Gastrocnemius medialis (tissue), 4 donors: ENCODE measurements around the gene HES4. TPM values are rescaled to one million over a fixed set of nuclear protein-coding genes. Genes with fewer than 3 reads are reported as not detected.
"Not testable (repeated sequence)": the region's sequence is repeated elsewhere in the genome, so short reads cannot be mapped to it uniquely, and the experiment has no call there.

ENCODE experiments used
- ATAC-seq, 2 donors: fragments of 150-250 bp; one replicate each; pipeline ENCODE4 v1.9.1; 2016
- DNase-seq, 2 donors: peaks; one replicate each; pipeline ENCODE4 v3.0.0-alpha.2; 2019
- H3K27ac ChIP-seq, 4 donors: fragments of 200-600 bp; sonication (generic); 1 replicate in 1 of 4; 2 replicates in 3 of 4; pipeline ENCODE4 v1.5.1; 2016 to 2018; ENCODE audit warnings: mild to moderate bottlenecking in 2 of 4, moderate library complexity in 1 of 4
- H3K27me3 ChIP-seq, 3 donors: fragments of 200-600 bp; sonication (generic) in 2 of 3; 1 replicate in 1 of 3; 2 replicates in 2 of 3; pipeline versions ENCODE4 v1.5.1 to v1.6.0; 2016 to 2019; ENCODE audit warnings: mild to moderate bottlenecking in 1 of 3, moderate library complexity in 1 of 3
- H3K36me3 ChIP-seq, 2 donors: fragments of 200-600 bp; sonication (generic) in 1 of 2; one replicate each; pipeline ENCODE4 v1.5.1; 2017 to 2018
- H3K4me1 ChIP-seq, 2 donors: fragments of 200-600 bp; sonication (generic) in 1 of 2; one replicate each; pipeline ENCODE4 v1.5.1; 2016 to 2017; ENCODE audit warnings: mild to moderate bottlenecking in 2 of 2
- H3K4me3 ChIP-seq, 4 donors: fragments of 200-600 bp; sonication (generic) in 3 of 4; 1 replicate in 1 of 4; 2 replicates in 3 of 4; pipeline ENCODE4 v1.5.1; 2016 to 2019; ENCODE audit warnings: mild to moderate bottlenecking in 2 of 4
- H3K9me3 ChIP-seq, 3 donors: fragments of 200-600 bp; sonication (generic) in 2 of 3; 1 replicate in 1 of 3; 2 replicates in 2 of 3; pipeline ENCODE4 v1.5.1; 2016 to 2019
- CTCF ChIP-seq, 5 experiments: fragments of 450-650 bp in 3 of 5; fragments of 200-600 bp in 2 of 5; sonication (generic) in 2 of 5; IDR thresholded peaks in 4 of 5; conservative IDR thresholded peaks in 1 of 5; 1 replicate in 4 of 5; 2 replicates in 1 of 5; pipeline ENCODE4 v1.5.1; 2016 to 2019; ENCODE audit warnings: antibody characterized with exemption in 5 of 5, mild to moderate bottlenecking in 3 of 5, moderate library complexity in 3 of 5
- POLR2A ChIP-seq, 2 donors: fragments of 450-650 bp; IDR thresholded peaks; one replicate each; pipeline ENCODE4 v1.6.1; 2017; ENCODE audit warnings: antibody characterized with exemption in 2 of 2, mild to moderate bottlenecking in 2 of 2, moderate library complexity in 2 of 2
- in situ Hi-C, 4 donors: fragments of 200-750 bp; cut with MboI; loops; one replicate each; pipeline versions ENCODE4 v1.15.0 to v1.8.0; 2017; ENCODE audit warnings: low sequenced_read_pairs in 4 of 4
- intact Hi-C: fragments of 100-400 bp; cut with DNase I; formaldehyde crosslinking; loops from one replicate; pipeline ENCODE4 v1.15.1; 2023; ENCODE audit warnings: low total_unique reads
- total RNA-seq, 4 donors: library from RNA; depleted of rRNA; stranded (reverse); fragments of >200 nt; gene quantifications; one replicate each; pipeline versions ENCODE4 v1.1.0 to v1.2.3, GENCODE V29; 2016

The HES4 gene
- total RNA-seq, 4 donors from 2014 or later: 6.4 to 17.4 (median 9.5) TPM

DNA sequence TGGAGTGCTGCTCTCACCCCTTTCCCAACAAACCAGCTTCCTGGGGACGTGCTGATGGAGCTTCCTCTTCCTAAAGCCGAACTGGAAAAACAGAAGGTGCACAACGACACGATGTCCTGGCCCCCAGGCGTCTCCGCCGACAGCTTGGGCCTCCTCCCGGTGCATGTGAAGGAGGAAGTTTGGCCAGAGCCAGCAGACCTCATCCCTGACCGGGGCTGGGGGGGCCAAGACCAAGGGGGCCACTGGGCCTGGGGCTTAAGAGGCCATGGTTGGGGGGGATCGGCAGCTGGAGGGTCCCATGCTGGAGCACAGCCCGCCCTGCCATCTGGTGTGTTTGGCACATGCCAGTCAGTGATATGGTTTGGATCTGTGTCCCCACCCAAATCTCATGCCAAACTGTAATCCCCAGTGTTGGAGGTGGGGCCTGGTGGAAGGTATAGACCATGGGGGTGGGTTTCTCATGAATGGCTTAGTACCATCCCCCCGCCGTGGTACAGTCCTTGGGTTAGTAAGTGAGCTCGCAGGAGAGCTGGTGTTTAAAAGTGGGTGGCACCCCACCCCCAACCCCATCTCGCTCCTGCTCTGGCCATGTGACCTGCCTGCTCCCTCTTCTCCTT is 6.4 kb downstream of the HES4 start:
- peaks cover 0 to 6% (median 0%) of the 10 kb centered on the region in 3 donors for H3K27me3 ChIP-seq
- TF ChIP-seq POLR2A (IDR thresholded peaks at IDR 0.05) (no peak), CTCF (IDR thresholded peaks at IDR 0.05 in 4 of 5, conservative IDR thresholded peaks at IDR 0.05 in 1 of 5) (no peak)
- in situ Hi-C loops: no loop called here
- H3K9me3 ChIP-seq: no peaks in the 10 kb centered on the region
- intact Hi-C loops: no loop called here
- no peaks in the 10 kb centered on the region for H3K4me1 ChIP-seq
- DNase-seq (no peak), ATAC-seq (no peak)
- H3K36me3 ChIP-seq: no peaks in the 10 kb centered on the region
- H3K27ac ChIP-seq: no peak overlapping the region
- no peak overlapping the region for H3K4me3 ChIP-seq

GRCh38 chr1:992362-992761 is 7.5 kb downstream of the HES4 start:
- H3K36me3 ChIP-seq: no peaks in the 10 kb centered on the region
- in situ Hi-C loops (no loop called here), intact Hi-C loops (no loop called here)
- DNase-seq: no peak
- ATAC-seq: no peak
- no peak overlapping the region for H3K4me3 ChIP-seq
- no peaks in the 10 kb centered on the region for H3K4me1 ChIP-seq
- no peaks in the 10 kb centered on the region for H3K27me3 ChIP-seq
- TF ChIP-seq CTCF (IDR thresholded peaks at IDR 0.05 in 4 of 5, conservative IDR thresholded peaks at IDR 0.05 in 1 of 5) (no peak), POLR2A (IDR thresholded peaks at IDR 0.05) (no peak)
- H3K27ac ChIP-seq: no peak overlapping the region
- no peaks in the 10 kb centered on the region for H3K9me3 ChIP-seq

DNA sequence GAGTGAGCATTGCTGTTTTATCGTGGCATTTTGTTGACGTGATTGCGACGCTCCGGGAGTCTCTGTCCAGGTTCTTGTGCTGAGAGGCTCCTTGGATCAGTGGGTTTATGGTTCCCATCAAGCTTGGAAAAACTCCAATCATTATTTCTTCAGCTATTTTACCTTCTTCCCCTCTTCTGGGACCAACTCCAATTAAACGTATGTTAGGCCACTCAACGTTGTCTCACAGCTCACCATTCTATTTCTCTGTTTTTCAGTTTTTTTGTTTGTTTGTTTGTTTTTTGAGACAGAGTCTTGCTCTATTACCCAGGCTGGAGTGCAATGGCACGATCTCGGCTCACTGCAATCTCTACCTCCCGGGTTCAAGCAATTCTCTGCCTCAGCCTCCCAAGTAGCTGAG is 8.0 kb downstream of the HES4 start:
- Histone ChIP-seq H3K27me3 (no peaks in the 10 kb centered on the region), H3K27ac (no peak overlapping the region), H3K36me3 (no peaks in the 10 kb centered on the region), H3K9me3 (no peaks in the 10 kb centered on the region), H3K4me1 (no peaks in the 10 kb centered on the region), H3K4me3 (no peak overlapping the region)
- intact Hi-C loops: no loop called here
- DNase-seq (no peak), ATAC-seq (no peak)
- TF ChIP-seq CTCF (IDR thresholded peaks at IDR 0.05 in 4 of 5, conservative IDR thresholded peaks at IDR 0.05 in 1 of 5) (no peak), POLR2A (IDR thresholded peaks at IDR 0.05) (no peak)
- in situ Hi-C loops: no loop called here

GRCh38 chr1:991275-991674 is 8.6 kb downstream of the HES4 start:
- H3K4me3 ChIP-seq, H3K36me3 ChIP-seq, ATAC-seq, in situ Hi-C loops, H3K27me3 ChIP-seq, intact Hi-C loops, H3K27ac ChIP-seq, DNase-seq, H3K4me1 ChIP-seq, H3K9me3 ChIP-seq: not testable (repeated sequence)

- H3K27me3 ChIP-seq, H3K27ac ChIP-seq, ATAC-seq, H3K36me3 ChIP-seq, H3K9me3 ChIP-seq, DNase-seq, intact Hi-C loops, H3K4me3 ChIP-seq, H3K4me1 ChIP-seq: not testable (repeated sequence)
- in situ Hi-C loops: loop anchor here in 2 of 4 donors (10.0 kb wide), 1 partner anchor 77 kb away; no protein-coding TSS in a partner anchor
Measured at GRCh38 chr1:988061-988460, 11.8 kb downstream of the HES4 start.

GRCh38 chr1:985126-985525 is 14.8 kb downstream of the HES4 start:
- Histone ChIP-seq H3K4me3 (no peak overlapping the region), H3K27me3 (no peaks in the 10 kb centered on the region), H3K36me3 (no peaks in the 10 kb centered on the region), H3K27ac (no peak overlapping the region), H3K9me3 (no peaks in the 10 kb centered on the region), H3K4me1 (peaks cover 17 to 26% of the 10 kb centered on the region in 2 donors)
- in situ Hi-C loops (loop anchor here in 2 of 4 donors (10.0 kb wide), 1 partner anchor 80 kb away; no protein-coding TSS in a partner anchor), intact Hi-C loops (no loop called here)
- peak in 1 of 2 donors; percentile 9 for DNase-seq
- ATAC-seq: no peak
- TF ChIP-seq CTCF (IDR thresholded peaks at IDR 0.05 in 4 of 5, conservative IDR thresholded peaks at IDR 0.05 in 1 of 5) (no peak), POLR2A (IDR thresholded peaks at IDR 0.05) (no peak)
